ENCODE data around the gene TOMM70.
A peak's percentile ranks its signal among the peaks of the same experiment; 100 is the strongest.
"Not testable (repeated sequence)": the region's sequence is repeated elsewhere in the genome, so short reads cannot be mapped to it uniquely, and the experiment has no call there.

Gene TOMM70
- 86.4 to 153 (median 111) reads per million in 4 experiments for total RNA-seq

GRCh38 chr3:100400780-100401673, at the start of gene TOMM70, which contains the start of gene LNP1:
Gene TOMM70 (minus strand): TSS chr3:100401089. CDS start chr3:100400949, 140 bp downstream.
Gene LNP1 (plus strand): TSS chr3:100401539. CDS start chr3:100429730, 28,191 bp downstream.
- peak; percentile 85 for DNase-seq

DNA sequence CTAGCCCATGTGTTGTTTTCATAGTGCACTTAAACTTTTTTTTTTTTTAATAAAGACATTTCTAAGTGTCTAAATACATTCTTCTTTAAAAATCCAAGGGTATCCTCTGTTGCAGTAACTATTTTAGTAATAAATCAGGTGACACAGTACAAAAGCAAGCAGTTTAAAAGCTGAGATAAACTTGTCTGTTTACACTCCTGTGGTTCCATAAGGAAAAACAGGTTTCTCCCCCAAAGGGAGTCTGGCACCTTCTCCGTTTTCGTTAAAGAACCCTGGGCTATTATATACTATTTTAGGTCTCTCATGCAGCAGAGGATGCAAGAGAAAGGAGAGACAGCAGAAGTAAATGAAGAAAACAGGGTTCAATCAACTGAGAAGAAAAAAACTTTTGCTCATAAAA, 48.3 kb upstream of the TOMM70 start:
- DNase-seq, result no peak

DNA sequence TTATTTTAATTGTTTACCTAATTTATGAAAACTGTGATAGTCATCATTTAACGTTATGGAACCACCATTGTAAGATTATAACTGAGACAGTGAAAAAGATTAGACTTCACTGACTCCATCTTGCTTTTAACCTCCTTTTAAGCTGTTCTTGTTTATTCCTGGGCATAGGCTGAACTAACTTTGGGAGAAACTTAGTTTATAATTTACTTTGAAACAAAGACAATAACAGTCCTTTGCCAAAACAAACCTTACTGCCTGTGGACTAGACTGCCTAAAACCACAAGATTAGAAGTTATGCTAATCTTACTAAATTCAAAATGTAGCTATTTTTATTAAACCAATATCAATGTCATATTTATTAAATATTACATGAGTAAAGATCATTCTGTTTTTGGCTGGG, 47.2 kb upstream of the TOMM70 start:
- DNase-seq, result no peak

GRCh38 chr3:100447067-100447466, 46.2 kb upstream of the TOMM70 start:
- DNase-seq, result not testable (repeated sequence)

DNA sequence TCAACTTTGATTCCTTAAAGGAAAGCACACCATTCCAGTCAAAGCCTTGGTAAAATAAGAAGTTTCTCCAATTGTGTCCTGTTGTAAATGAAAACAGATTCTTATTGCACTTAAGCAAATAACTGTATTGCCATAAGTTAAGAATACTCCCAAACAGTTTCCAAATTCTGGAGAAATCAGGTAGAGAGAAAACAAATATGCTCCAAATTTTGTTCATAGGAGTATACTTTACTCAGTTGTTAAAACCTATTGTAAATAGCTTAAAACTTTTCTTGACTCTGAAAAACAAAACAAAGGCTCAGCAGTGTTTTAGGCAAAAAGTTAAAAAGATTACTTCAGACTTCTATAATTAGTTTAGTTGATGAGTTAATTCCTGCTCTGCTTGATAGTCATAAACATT, 42.8 kb upstream of the TOMM70 start:
- no peak for DNase-seq

GRCh38 chr3:100440895-100441294, 40.0 kb upstream of the TOMM70 start:
- no peak for DNase-seq

GRCh38 chr3:100438623-100438974, 37.7 kb upstream of the TOMM70 start:
- no peak for DNase-seq

DNA sequence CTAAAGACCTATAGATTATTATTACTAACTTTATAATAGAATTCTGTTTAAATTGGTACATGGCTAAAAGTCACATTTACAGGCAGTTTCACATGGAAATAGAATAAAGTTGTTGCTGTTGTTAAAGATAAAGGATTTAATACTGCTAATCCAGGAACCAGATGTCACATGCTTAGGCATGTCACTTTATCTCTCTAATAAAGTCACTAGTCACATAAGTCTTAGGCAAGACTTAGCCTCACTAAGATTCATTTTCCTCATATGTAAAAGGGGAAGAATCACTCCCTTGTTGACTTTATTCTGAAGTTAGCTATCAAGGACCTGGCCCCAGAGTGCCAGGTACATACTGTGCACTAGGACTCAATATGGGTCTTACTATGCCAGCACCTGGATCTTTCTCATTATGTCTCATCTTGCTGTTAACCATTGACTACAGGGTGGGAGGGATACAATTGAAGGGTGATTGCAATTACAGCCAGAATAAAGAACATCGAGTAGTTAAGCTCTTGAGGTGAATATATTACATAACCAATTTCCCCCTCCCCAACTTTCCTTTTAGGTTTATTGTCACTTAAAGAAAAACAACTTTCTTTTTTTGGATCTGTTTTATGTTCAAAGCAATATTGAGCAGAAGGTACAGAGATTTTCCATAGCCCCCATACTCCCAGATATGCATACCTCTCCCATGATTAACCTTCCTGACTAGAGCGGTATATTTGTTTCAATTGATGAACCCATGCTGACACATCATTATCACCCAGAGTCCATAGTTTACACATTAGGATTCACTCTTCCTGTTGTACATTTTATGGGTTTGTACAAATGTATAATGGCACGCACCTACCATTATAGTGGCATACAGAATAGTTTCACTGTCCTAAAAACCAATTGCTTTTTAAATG, 37.1 kb upstream of the TOMM70 start:
- DNase-seq, result no peak

DNA sequence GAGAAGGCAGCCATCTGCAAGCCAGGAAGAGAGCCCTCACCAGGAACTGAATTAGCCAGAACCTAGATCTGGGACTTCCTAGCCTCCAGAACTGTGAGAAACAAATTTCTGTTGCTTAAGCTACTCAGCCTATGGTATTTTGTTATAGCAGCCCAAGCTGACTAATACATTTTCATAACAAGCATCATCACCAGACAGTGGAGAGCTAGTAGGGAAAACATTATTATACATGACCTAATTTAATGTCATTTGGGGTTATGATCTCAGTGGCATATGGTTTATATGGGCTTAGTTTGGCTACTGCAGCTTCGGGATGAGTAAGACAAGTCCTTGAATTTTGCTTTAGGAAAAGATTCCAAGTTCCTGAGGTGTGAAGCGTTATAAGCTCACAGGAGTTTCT, 36.1 kb upstream of the TOMM70 start:
- no peak for DNase-seq

- no peak for DNase-seq
Measured at GRCh38 chr3:100429187-100429716, 28.4 kb upstream of the TOMM70 start.

DNA sequence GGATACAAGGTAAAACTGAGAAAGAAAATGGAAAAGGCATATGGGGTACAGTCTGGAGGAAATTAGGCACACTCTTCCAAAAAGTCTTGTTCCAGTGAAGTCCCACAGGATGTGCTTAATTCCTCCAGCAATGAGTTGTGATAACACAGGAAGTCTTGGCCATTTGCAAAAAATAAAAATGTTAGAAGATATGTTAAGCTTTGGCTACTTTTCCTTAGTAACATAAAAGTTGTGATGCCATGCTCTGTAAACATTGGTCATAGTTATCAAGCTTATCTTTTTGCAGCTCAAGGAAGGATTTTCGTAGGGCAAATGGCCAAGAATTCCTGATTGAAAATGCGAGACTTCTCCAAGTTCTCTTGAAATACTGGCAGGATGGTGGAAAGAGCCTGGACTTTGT, 26.8 kb upstream of the TOMM70 start:
- no peak for DNase-seq

DNA sequence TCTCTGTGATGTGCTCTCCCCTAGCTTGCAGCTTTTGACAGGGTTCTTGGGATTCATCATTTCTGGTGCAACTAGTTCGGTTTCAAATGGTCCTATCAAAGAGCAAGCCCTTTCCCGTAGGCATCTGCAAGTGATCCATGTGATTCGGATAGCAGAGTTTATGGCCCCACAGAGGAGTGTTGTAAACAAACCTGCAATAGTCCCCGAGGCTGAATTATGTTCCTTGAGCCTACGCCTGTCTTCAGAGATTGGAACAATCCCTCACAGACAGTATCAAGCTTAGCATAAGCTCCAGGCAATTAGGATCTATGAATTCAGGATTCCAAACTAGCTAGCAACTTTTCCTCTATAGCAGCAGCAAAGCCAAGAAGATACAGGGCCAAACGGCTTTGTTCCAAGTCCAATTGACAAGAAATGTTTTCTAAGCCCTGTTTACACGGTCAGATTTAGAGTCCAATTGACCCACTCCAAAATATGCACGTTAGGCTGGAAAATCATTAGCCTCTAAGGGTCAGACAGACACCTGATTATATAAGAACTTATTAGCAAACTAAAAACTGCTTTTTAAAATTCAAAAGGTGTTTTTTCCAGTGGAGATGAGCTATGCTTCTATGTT, 25.3 kb upstream of the TOMM70 start:
- DNase-seq, result no peak

DNA sequence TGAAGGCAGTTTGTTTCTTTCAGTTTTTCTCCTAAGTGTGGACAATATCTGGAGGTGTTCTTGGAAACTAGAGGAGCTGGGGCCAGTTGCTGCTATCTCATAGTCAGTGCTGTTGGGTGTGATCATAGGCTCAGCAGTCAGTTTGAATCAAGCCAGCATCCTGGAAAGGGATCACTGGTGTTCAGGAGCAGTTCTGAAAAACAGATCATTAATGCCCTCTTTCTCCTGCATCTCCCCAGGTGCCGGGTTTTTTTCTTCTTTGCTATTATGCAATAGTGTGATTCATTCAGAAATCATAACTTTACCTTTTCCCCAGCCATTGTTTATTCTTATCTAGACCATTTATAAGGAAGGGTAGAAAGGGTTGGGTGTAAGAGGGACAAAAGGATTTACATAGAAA, 24.4 kb upstream of the TOMM70 start:
- no peak for DNase-seq

GRCh38 chr3:100424261-100424660, 23.4 kb upstream of the TOMM70 start:
- no peak for DNase-seq

GRCh38 chr3:100423611-100424010, 22.7 kb upstream of the TOMM70 start:
- no peak for DNase-seq

- no peak for DNase-seq
Measured at GRCh38 chr3:100420885-100421284, 20.0 kb upstream of the TOMM70 start.

- no peak for DNase-seq
Measured at GRCh38 chr3:100419406-100419805, 18.5 kb upstream of the TOMM70 start.

- no peak for DNase-seq
Measured at GRCh38 chr3:100416863-100417262, 16.0 kb upstream of the TOMM70 start.

DNA sequence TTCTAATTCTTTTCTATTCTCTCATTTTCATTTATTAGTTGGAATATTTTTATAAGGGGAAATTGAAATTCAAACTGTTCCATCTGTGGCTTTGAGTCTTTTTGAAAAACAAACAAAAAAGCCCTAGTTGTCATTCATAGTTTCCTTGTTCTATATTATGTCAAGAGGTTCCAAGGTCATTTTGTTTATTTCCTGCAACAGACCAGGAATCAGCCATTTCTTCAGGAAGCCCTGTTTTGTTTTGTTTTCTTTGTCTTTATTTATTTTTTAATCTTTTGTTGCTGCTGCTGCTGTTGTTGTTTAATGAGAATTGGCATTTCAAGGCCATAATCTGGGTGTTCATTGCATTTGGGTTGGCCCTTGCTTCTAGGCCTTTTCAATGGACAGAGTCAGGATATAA, 15.3 kb upstream of the TOMM70 start:
- no peak for DNase-seq

DNA sequence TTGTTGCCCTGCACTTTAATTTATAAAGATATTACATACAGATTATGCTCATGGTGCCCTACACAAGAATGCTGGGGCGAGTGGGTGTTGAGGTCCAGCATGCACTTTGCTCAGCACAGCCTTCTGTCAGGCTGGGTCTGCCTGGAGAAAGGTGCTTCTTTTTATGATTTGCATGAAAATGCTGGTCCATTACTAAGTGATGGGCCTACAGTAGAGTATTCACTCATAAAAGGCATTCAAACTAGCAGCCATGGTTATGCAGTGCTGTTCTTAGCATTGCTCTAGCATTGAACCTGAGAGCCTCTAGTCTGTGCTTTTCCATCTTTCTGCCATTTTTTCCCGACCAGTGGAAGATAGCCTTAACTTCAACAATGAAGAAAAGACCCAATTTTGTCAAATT, 12.7 kb upstream of the TOMM70 start:
- DNase-seq, result no peak

DNA sequence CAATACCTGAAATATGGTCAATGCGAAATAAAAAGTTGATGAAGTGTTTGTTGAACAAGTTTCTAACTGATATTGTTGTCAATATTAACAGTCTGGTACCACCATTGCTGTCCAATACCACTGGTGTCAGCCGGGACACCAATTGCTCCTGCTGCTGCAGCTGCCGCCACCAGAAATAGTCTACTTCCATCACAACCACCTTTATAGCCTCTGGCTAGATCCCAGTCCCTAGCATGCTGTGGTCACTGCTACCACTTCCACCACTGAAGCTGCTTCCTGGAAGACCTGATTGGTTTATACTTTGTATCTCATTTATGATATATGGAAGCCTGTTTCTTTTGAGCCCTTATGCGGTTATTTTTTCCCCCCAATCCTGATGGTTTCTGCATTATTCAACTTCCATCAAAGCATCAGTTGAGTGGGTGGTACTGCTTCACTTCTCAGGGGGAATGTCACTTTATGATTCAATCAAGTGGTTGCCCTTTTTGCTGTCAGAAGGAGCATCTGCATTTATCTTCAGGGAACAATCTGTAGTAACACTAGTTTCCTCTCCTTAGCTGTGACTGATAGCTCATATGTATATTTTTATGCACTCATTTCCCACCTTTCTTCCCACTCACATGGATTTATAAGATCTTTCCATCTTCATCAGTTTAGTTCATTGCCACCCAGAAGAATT, 12.2 kb upstream of the TOMM70 start:
- DNase-seq, result no peak
